ENCODE measurements around the gene HPSE2.

HPSE2 gene

GRCh38 chr10:99172950-99173349, 62.7 kb downstream of the HPSE2 start:
- TF ChIP-seq POLR2A (IDR thresholded peaks at IDR 0.05; ENCODE audit: extremely low read depth, insufficient read length) (no peak), CTCF (IDR thresholded peaks at IDR 0.05; ENCODE audit: low read depth, low read length) (no peak), MAX (IDR thresholded peaks at IDR 0.05; ENCODE audit: low read depth, low read length) (no peak), MYC (IDR thresholded peaks at IDR 0.05; ENCODE audit: low read depth, low read length) (no peak)
- H3K4me3 ChIP-seq (ENCODE audit: low read depth, low read length) = no peak overlapping the region
- no peak for DNase-seq (ENCODE audit: low read depth)

- DNase-seq (ENCODE audit: low read depth) = peak; percentile 40
- no peak overlapping the region for H3K4me3 ChIP-seq (ENCODE audit: low read depth, low read length)
- no peak for TF ChIP-seq MYC (IDR thresholded peaks at IDR 0.05; ENCODE audit: low read depth, low read length)
- peak; percentile 61 for TF ChIP-seq CTCF (IDR thresholded peaks at IDR 0.05; ENCODE audit: low read depth, low read length)
- no peak for TF ChIP-seq POLR2A (IDR thresholded peaks at IDR 0.05; ENCODE audit: extremely low read depth, insufficient read length)
- TF ChIP-seq MAX (IDR thresholded peaks at IDR 0.05; ENCODE audit: low read depth, low read length) = no peak
Measured at GRCh38 chr10:99172128-99172738, 63.4 kb downstream of the HPSE2 start.

GRCh38 chr10:99170116-99170675, 65.5 kb downstream of the HPSE2 start:
- TF ChIP-seq MYC (IDR thresholded peaks at IDR 0.05; ENCODE audit: low read depth, low read length) (no peak), MAX (IDR thresholded peaks at IDR 0.05; ENCODE audit: low read depth, low read length) (no peak), CTCF (IDR thresholded peaks at IDR 0.05; ENCODE audit: low read depth, low read length) (no peak)
- no peak overlapping the region for H3K4me3 ChIP-seq (ENCODE audit: low read depth, low read length)
- no peak for DNase-seq (ENCODE audit: low read depth)

GRCh38 chr10:99161165-99161564, 74.5 kb downstream of the HPSE2 start:
- TF ChIP-seq MYC (IDR thresholded peaks at IDR 0.05; ENCODE audit: low read depth, low read length) (no peak), MAX (IDR thresholded peaks at IDR 0.05; ENCODE audit: low read depth, low read length) (no peak), POLR2A (IDR thresholded peaks at IDR 0.05; ENCODE audit: extremely low read depth, insufficient read length) (no peak), CTCF (IDR thresholded peaks at IDR 0.05; ENCODE audit: low read depth, low read length) (no peak)
- no peak overlapping the region for H3K4me3 ChIP-seq (ENCODE audit: low read depth, low read length)
- no peak for DNase-seq (ENCODE audit: low read depth)

GRCh38 chr10:99143651-99144050, 92.0 kb downstream of the HPSE2 start:
- no peak overlapping the region for H3K4me3 ChIP-seq (ENCODE audit: low read depth, low read length)
- no peak for DNase-seq (ENCODE audit: low read depth)
- TF ChIP-seq POLR2A (IDR thresholded peaks at IDR 0.05; ENCODE audit: extremely low read depth, insufficient read length) (no peak), CTCF (IDR thresholded peaks at IDR 0.05; ENCODE audit: low read depth, low read length) (no peak), MAX (IDR thresholded peaks at IDR 0.05; ENCODE audit: low read depth, low read length) (no peak), MYC (IDR thresholded peaks at IDR 0.05; ENCODE audit: low read depth, low read length) (no peak)
